HepG2 (cell line): ENCODE measurements around the gene LSM12. TPM values are rescaled to one million over a fixed set of nuclear protein-coding genes. Genes with fewer than 3 reads are reported as not detected.

Source experiments
- ATAC-seq: fragments of 200-7000 bp; cut with Tn5 transposase; 3 replicates; pipeline ENCODE4 v1.9.1; 2020; ENCODE audit warnings: mild to moderate bottlenecking, moderate library complexity
- BruUV-seq: library from RNA; stranded (reverse); fragments of 400-500 nt; replicated peaks from 2 replicates; lab custom pipeline; 2021; lab: Mats Ljungman, UMichigan
- CTCF ChIA-PET: fragments of 300-600 bp; formaldehyde crosslinking; extraction: SDS; loops from one replicate; lab custom pipeline; 2021; ENCODE audit warnings: low total read pairs, inconsistent platforms, low intra/inter-chr PET ratio; lab: Yijun Ruan, JAX
- POLR2A ChIA-PET: fragments of 350-600 bp; sonication (Branson Sonifier 250); formaldehyde crosslinking; loops from one replicate; lab custom pipeline; 2020; ENCODE audit warnings: antibody characterized with exemption, inconsistent platforms; lab: Yijun Ruan, JAX
- DNase-seq: peaks from one replicate; pipeline ENCODE4 v3.0.0-alpha.2; 2015; ENCODE audit warnings: low spot score
- FAIRE-seq: peaks from 3 replicates; lab custom pipeline; 2011; peaks lifted over from hg19 to GRCh38; lab: Jason Lieb, UNC
- H2AFZ ChIP-seq: one replicate; pipeline ENCODE4 v1.6.1; 2011; ENCODE audit warnings: low read length, inconsistent platforms
- H3K27ac ChIP-seq: fragments of 300-600 bp; 3 replicates; pipeline ENCODE4 v1.8.0; 2011; ENCODE audit warnings: mixed run types, mild to moderate bottlenecking, mixed read lengths, low read length, inconsistent platforms; ENCODE audit not compliant: insufficient read depth; ENCODE audit errors: extremely low read length
- H3K27me3 ChIP-seq, 2 experiments: fragments of 200-600 bp in 1 of 2; 2 replicates in 1 of 2; 3 replicates in 1 of 2; pipeline versions ENCODE4 v1.6.0 to v1.8.0; 2011; ENCODE audit warnings: low read length in 2 of 2, mild to moderate bottlenecking in 2 of 2, moderate library complexity in 2 of 2, inconsistent platforms in 1 of 2; ENCODE audit not compliant: insufficient read depth in 2 of 2, control insufficient read depth in 1 of 2
- H3K36me3 ChIP-seq, 2 experiments: fragments of 200-600 bp in 1 of 2; replicated peaks in 1 of 2; 2 replicates in 1 of 2; 3 replicates in 1 of 2; pipeline versions ENCODE4 v1.5.1 to v1.8.0; 2011; ENCODE audit warnings: low read length in 2 of 2, inconsistent platforms in 1 of 2; ENCODE audit not compliant: insufficient read depth in 2 of 2, control insufficient read depth in 1 of 2
- H3K4me1 ChIP-seq: 2 replicates; pipeline ENCODE4 v1.5.1; 2012; ENCODE audit warnings: low read length, inconsistent platforms; ENCODE audit not compliant: insufficient read depth
- H3K4me2 ChIP-seq: 2 replicates; pipeline ENCODE4 v1.6.0; 2011; ENCODE audit warnings: low read depth, low read length, inconsistent platforms
- H3K4me3 ChIP-seq, 3 experiments: fragments of 200-600 bp in 1 of 3; sonication (generic), shearing (Covaris generic) in 1 of 3; replicated peaks in 1 of 3; 2 replicates each; pipeline ENCODE4 v1.5.1; 2011 to 2016; ENCODE audit warnings: low read length in 3 of 3, inconsistent platforms in 2 of 3, low read depth in 2 of 3, mild to moderate bottlenecking in 2 of 3, control low read depth in 1 of 3, mixed read lengths in 1 of 3; ENCODE audit not compliant: insufficient read depth in 1 of 3
- H3K79me2 ChIP-seq: one replicate; pipeline ENCODE4 v1.6.1; 2011; ENCODE audit warnings: low read length, inconsistent platforms; ENCODE audit not compliant: insufficient read depth
- H3K9ac ChIP-seq: 2 replicates; pipeline ENCODE4 v1.6.0; 2011; ENCODE audit warnings: mild to moderate bottlenecking, low read depth, low read length, inconsistent platforms; ENCODE audit not compliant: insufficient read depth
- H3K9me3 ChIP-seq: 2 replicates; pipeline ENCODE4 v1.5.1; 2012; ENCODE audit warnings: mild to moderate bottlenecking, low read length
- H4K20me1 ChIP-seq: 2 replicates; pipeline ENCODE4 v1.6.0; 2011; ENCODE audit warnings: inconsistent platforms, mild to moderate bottlenecking, low read length, moderate library complexity; ENCODE audit not compliant: insufficient read depth
- DNMT1 ChIP-seq: sonication (generic); formaldehyde crosslinking; IDR thresholded peaks from 2 replicates; pipeline ENCODE4 v1.5.1; 2020; ENCODE audit warnings: mild to moderate bottlenecking, missing genetic modification reagents
- EED ChIP-seq: sonication (generic); formaldehyde crosslinking; IDR thresholded peaks from 2 replicates; pipeline ENCODE4 v1.5.0; 2020; ENCODE audit warnings: mild to moderate bottlenecking, missing genetic modification reagents
- HNRNPL ChIP-seq: fragments of 200-400 bp; formaldehyde crosslinking; IDR thresholded peaks from 2 replicates; pipeline ENCODE4 v1.6.1; 2017; ENCODE audit warnings: mild to moderate bottlenecking, low read depth, low read length
- NKX3-1 ChIP-seq: sonication (generic); formaldehyde crosslinking; IDR thresholded peaks from 2 replicates; pipeline ENCODE4 v1.5.0; 2020; ENCODE audit warnings: missing genetic modification reagents
- PATZ1 ChIP-seq: sonication (generic); formaldehyde crosslinking; IDR thresholded peaks from 2 replicates; pipeline ENCODE4 v1.4.0; 2020; ENCODE audit warnings: missing genetic modification reagents
- PHF5A ChIP-seq: IDR thresholded peaks from one replicate; pipeline ENCODE4 v1.6.1; 2018; ENCODE audit warnings: low read depth, missing genetic modification reagents; ENCODE audit not compliant: unreplicated experiment
- PITX1 ChIP-seq: sonication (generic); formaldehyde crosslinking; IDR thresholded peaks from 2 replicates; pipeline ENCODE4 v1.5.1; 2020; ENCODE audit warnings: mild to moderate bottlenecking, missing genetic modification reagents
- RAD21 ChIP-seq: fragments of 450-650 bp; formaldehyde crosslinking; IDR thresholded peaks from 2 replicates; pipeline ENCODE4 v1.5.0; 2020; ENCODE audit warnings: mild to moderate bottlenecking
- TBX2 ChIP-seq: sonication (generic); formaldehyde crosslinking; IDR thresholded peaks from 2 replicates; pipeline ENCODE4 v1.5.0; 2020; ENCODE audit warnings: missing genetic modification reagents, mild to moderate bottlenecking, borderline replicate concordance
- THRA ChIP-seq: sonication (generic); formaldehyde crosslinking; IDR thresholded peaks from 2 replicates; pipeline ENCODE4 v1.4.0; 2020; ENCODE audit warnings: missing genetic modification reagents, borderline replicate concordance
- XRCC5 ChIP-seq: fragments of 200-400 bp; formaldehyde crosslinking; optimal IDR thresholded peaks from 2 replicates; pipeline ENCODE3; 2017; ENCODE audit warnings: mild to moderate bottlenecking, low read length
- ZBTB38 ChIP-seq: sonication (generic); formaldehyde crosslinking; IDR thresholded peaks from 2 replicates; pipeline ENCODE4 v1.5.1; 2020; ENCODE audit warnings: mild to moderate bottlenecking, missing genetic modification reagents
- ZNF430 ChIP-seq: sonication (generic); formaldehyde crosslinking; IDR thresholded peaks from 2 replicates; pipeline ENCODE4 v1.9.0; 2021; ENCODE audit warnings: mild to moderate bottlenecking, missing genetic modification reagents
- WGBS: methylation state at CpG from one replicate; pipeline ENCODE4 v1.1.6; 2017; ENCODE audit warnings: low lambda C conversion rate; 5-methylcytosine and 5-hydroxymethylcytosine counted together
- in situ Hi-C: cut with HindIII; loops from 2 replicates; pipeline ENCODE4 v1.10.0; 2017; ENCODE audit warnings: low pct_unique_long_range_greater_than_20kb; ENCODE audit not compliant: extremely low pct_ligation_motif_present
- intact Hi-C: fragments of 100-400 bp; cut with micrococcal nuclease; formaldehyde crosslinking; loops from one replicate; pipeline ENCODE4 v1.10.0; 2022; ENCODE audit not compliant: unreplicated experiment
- polyA plus RNA-seq, 8 experiments: library from polyadenylated mRNA; depleted of rRNA in 3 of 8; stranded (reverse) in 7 of 8; unstranded in 1 of 8; fragments of >200 nt; fragmentation: Illumina TruSeq in 4 of 8; extraction: Trizol in 4 of 8; gene quantifications; 2 replicates each; pipeline versions ENCODE4 v1.2.1 to v1.2.3, GENCODE V29; 2011 to 2016; ENCODE audit warnings: low read depth in 4 of 8, missing spikeins in 1 of 8, mixed read lengths in 1 of 8; ENCODE audit not compliant: insufficient read depth in 1 of 8
- total RNA-seq, 5 experiments: library from RNA; depleted of rRNA; stranded (reverse); fragments of >200 nt; fragmentation: Illumina TruSeq; extraction: Trizol; gene quantifications; 2 replicates each; pipeline ENCODE4 v1.2.3, GENCODE V29; 2016; ENCODE audit warnings: low read depth in 1 of 5
- TF ChIP-seq, protein P1 (sequence below): IDR thresholded peaks from 2 replicates; pipeline ENCODE4 v1.6.1; 2016; ENCODE audit warnings: low read depth, missing genetic modification reagents, missing compliant biosample characterization

The LSM12 gene
- total and polyA plus RNA-seq, 2 of the 13 experiments (the other 11 are each of a cell fraction or from before 2014, with no cell fraction given): 52.8 to 55.7 TPM

DNA sequence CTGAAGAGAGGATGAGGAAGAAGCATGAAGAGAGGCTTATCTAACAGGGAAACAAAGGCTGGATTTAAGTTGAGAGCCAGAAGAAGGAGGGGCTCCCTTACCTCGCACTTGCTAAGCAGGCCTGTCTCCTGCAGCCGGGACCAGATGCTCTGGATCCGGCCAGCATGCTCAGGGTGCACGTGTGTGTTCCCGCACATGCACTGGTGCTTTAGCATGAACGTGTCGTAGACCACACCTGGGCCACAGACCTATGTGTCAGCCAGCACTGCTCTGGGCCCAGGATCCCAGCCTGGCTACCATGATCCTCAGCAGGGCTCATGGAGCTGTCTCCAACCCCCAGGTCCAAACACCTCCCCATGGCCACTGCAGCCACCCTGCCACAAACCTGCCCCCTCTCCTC lies 18.4 kb upstream of the LSM12 start (continued):
- TF ChIP-seq, protein P1, sequence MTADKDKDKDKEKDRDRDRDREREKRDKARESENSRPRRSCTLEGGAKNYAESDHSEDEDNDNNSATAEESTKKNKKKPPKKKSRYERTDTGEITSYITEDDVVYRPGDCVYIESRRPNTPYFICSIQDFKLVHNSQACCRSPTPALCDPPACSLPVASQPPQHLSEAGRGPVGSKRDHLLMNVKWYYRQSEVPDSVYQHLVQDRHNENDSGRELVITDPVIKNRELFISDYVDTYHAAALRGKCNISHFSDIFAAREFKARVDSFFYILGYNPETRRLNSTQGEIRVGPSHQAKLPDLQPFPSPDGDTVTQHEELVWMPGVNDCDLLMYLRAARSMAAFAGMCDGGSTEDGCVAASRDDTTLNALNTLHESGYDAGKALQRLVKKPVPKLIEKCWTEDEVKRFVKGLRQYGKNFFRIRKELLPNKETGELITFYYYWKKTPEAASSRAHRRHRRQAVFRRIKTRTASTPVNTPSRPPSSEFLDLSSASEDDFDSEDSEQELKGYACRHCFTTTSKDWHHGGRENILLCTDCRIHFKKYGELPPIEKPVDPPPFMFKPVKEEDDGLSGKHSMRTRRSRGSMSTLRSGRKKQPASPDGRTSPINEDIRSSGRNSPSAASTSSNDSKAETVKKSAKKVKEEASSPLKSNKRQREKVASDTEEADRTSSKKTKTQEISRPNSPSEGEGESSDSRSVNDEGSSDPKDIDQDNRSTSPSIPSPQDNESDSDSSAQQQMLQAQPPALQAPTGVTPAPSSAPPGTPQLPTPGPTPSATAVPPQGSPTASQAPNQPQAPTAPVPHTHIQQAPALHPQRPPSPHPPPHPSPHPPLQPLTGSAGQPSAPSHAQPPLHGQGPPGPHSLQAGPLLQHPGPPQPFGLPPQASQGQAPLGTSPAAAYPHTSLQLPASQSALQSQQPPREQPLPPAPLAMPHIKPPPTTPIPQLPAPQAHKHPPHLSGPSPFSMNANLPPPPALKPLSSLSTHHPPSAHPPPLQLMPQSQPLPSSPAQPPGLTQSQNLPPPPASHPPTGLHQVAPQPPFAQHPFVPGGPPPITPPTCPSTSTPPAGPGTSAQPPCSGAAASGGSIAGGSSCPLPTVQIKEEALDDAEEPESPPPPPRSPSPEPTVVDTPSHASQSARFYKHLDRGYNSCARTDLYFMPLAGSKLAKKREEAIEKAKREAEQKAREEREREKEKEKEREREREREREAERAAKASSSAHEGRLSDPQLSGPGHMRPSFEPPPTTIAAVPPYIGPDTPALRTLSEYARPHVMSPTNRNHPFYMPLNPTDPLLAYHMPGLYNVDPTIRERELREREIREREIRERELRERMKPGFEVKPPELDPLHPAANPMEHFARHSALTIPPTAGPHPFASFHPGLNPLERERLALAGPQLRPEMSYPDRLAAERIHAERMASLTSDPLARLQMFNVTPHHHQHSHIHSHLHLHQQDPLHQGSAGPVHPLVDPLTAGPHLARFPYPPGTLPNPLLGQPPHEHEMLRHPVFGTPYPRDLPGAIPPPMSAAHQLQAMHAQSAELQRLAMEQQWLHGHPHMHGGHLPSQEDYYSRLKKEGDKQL (CRISPR knock-in tag): no peak
- TF ChIP-seq EED: 0 out of 2 replicates have a peak, but pooled peaks have one; percentile 8

- peaks cover 20 to 60% of the 10 kb centered on the region in 2 experiments for H3K36me3 ChIP-seq
- H4K20me1 ChIP-seq: no peaks in the 10 kb centered on the region
- in situ Hi-C loops: loop anchor here (5.0 kb wide), 1 partner anchor 38 kb away; the partner anchor contains the start of gene HDAC5
- H3K4me1 ChIP-seq: peaks cover 31% of the 10 kb centered on the region
- no TSS peak for BruUV-seq
- H2AFZ ChIP-seq: no peak overlapping the region
- no peaks in the 10 kb centered on the region for H3K27me3 ChIP-seq
- DNase-seq (no peak), FAIRE-seq (no peak), ATAC-seq (peak; percentile 51)
- intact Hi-C loops: no loop called here
- no peak overlapping the region for H3K4me2 ChIP-seq
- POLR2A ChIA-PET: interaction anchor here (0.6 to 1.7 kb wide), 6 partner anchors 18 to 84 kb away, joined by 3 to 6 read pairs (median 5); partner anchors contain the start of gene LSM12
- no peaks in the 10 kb centered on the region for H3K9me3 ChIP-seq
- no peak overlapping the region for H3K4me3 ChIP-seq
- CTCF ChIA-PET: interaction anchor here (0.8 to 3.7 kb wide), 10 partner anchors 11 to 84 kb away, joined by 3 to 80 read pairs (median 4); partner anchors contain the start of genes HDAC5 and HROB
- no peaks in the 10 kb centered on the region for H3K79me2 ChIP-seq
- no peak overlapping the region for H3K9ac ChIP-seq
- H3K27ac ChIP-seq: no peak overlapping the region
- WGBS: 90% methylated on average over 5 of the region's 10 CpGs
- TF ChIP-seq DNMT1 (CRISPR knock-in tag): 0 out of 2 replicates have a peak, but pooled peaks have one; percentile 22
- peak; percentile 25 for TF ChIP-seq TBX2 (CRISPR knock-in tag)
- TF ChIP-seq RAD21 (CRISPR knock-in tag): 0 out of 2 replicates have a peak, but pooled peaks have one; percentile 19
- peak; percentile 25 for TF ChIP-seq PHF5A (CRISPR knock-in tag)
- 0 out of 2 replicates have a peak, but pooled peaks have one; percentile 15 for TF ChIP-seq ZBTB38 (CRISPR knock-in tag)
- no peak for TF ChIP-seq NKX3-1 (CRISPR knock-in tag)
- TF ChIP-seq THRA: 0 out of 2 replicates have a peak, but pooled peaks have one; percentile 1
- TF ChIP-seq HNRNPL: peak; percentile 96
- 0 out of 2 replicates have a peak, but pooled peaks have one; percentile 38 for TF ChIP-seq PITX1 (CRISPR knock-in tag)
- 0 out of 2 replicates have a peak, but pooled peaks have one; percentile 0 for TF ChIP-seq ZNF430 (CRISPR knock-in tag)
- TF ChIP-seq PATZ1 (CRISPR knock-in tag): peak; percentile 22; the same call in 1 of the 2 replicates
- peak; percentile 42 for TF ChIP-seq XRCC5
Observed at GRCh38 chr17:44084131-44084538, 17.7 kb upstream of the LSM12 start.
